HG03378 (cell line): ENCODE results near the gene TEX35.
"Not testable (repeated sequence)": the region's sequence is repeated elsewhere in the genome, so short reads cannot be mapped to it uniquely, and the experiment has no call there.

ENCODE experiments used
- ATAC-seq: cut with Tn5 transposase; IDR thresholded peaks from one replicate; pipeline ENCODE4 v1.9.1; 2021; ENCODE audit warnings: mild to moderate bottlenecking, moderate library complexity; ENCODE audit not compliant: unreplicated experiment

TEX35 gene

GRCh38 chr1:178493301-178493741 lies 19.6 kb upstream of the TEX35 start:
- ATAC-seq = no peak

GRCh38 chr1:178494569-178494971 lies 18.3 kb upstream of the TEX35 start:
- ATAC-seq = no peak

- ATAC-seq = no peak
Measured at GRCh38 chr1:178495158-178495557, 17.8 kb upstream of the TEX35 start.

GRCh38 chr1:178495741-178496409 lies 17.0 kb upstream of the TEX35 start:
- ATAC-seq = no peak

GRCh38 chr1:178496410-178497135 lies 16.3 kb upstream of the TEX35 start, which contains the start of gene CLEC20A:
TSS of gene CLEC20A (minus strand) at chr1:178496964. CDS start at chr1:178496939, 25 bp downstream.
- ATAC-seq = no peak

- ATAC-seq = no peak
Measured at GRCh38 chr1:178497903-178498478, 14.9 kb upstream of the TEX35 start.

GRCh38 chr1:178498896-178499675 lies 13.8 kb upstream of the TEX35 start:
- ATAC-seq = no peak

- no peak for ATAC-seq
Measured at GRCh38 chr1:178500091-178500770, 12.7 kb upstream of the TEX35 start.

- ATAC-seq = no peak
Measured at GRCh38 chr1:178500936-178501554, 11.9 kb upstream of the TEX35 start.

- peak; percentile 83 for ATAC-seq
Measured at GRCh38 chr1:178501705-178502329, 11.1 kb upstream of the TEX35 start.

GRCh38 chr1:178502330-178502714 lies 10.6 kb upstream of the TEX35 start:
- ATAC-seq = no peak

GRCh38 chr1:178502856-178503255 lies 10.1 kb upstream of the TEX35 start:
- ATAC-seq = no peak

- ATAC-seq = not testable (repeated sequence)
Measured at GRCh38 chr1:178503316-178503715, 9.6 kb upstream of the TEX35 start.

- ATAC-seq = no peak
Measured at GRCh38 chr1:178503849-178504248, 9.1 kb upstream of the TEX35 start.

- ATAC-seq = no peak
Measured at GRCh38 chr1:178504286-178504685, 8.6 kb upstream of the TEX35 start.

GRCh38 chr1:178506177-178506576 lies 6.7 kb upstream of the TEX35 start:
- ATAC-seq = no peak

- no peak for ATAC-seq
Measured at GRCh38 chr1:178506669-178507068, 6.2 kb upstream of the TEX35 start.

- no peak for ATAC-seq
Measured at GRCh38 chr1:178509414-178510007, 3.4 kb upstream of the TEX35 start.

GRCh38 chr1:178510155-178510554 lies 2.8 kb upstream of the TEX35 start:
- ATAC-seq = no peak
